OCI-LY1 (cell line): ENCODE results near the gene LANCL1.

Source experiments
- H2AFZ ChIP-seq: fragments of 200-600 bp; sonication (generic), shearing (Covaris generic); 2 replicates; pipeline ENCODE4 v1.6.0; 2014; ENCODE audit warnings: antibody characterized with exemption, mild to moderate bottlenecking, low read length
- H3F3A ChIP-seq: fragments of 200-600 bp; sonication (generic), shearing (Covaris generic); 2 replicates; pipeline ENCODE4 v1.6.0; 2014; ENCODE audit warnings: mild to moderate bottlenecking, antibody characterized with exemption, low read length, moderate library complexity; ENCODE audit not compliant: insufficient read depth
- H3K27ac ChIP-seq: fragments of 200-600 bp; sonication (generic); 2 replicates; pipeline ENCODE4 v1.5.1; 2014; ENCODE audit warnings: low read length, mixed run types, mild to moderate bottlenecking, low read depth; ENCODE audit not compliant: poor library complexity, severe bottlenecking
- H3K27me3 ChIP-seq: fragments of 200-600 bp; sonication (generic); 2 replicates; pipeline ENCODE4 v1.6.0; 2014; ENCODE audit warnings: antibody characterized with exemption, mild to moderate bottlenecking, low read length, moderate library complexity; ENCODE audit not compliant: insufficient read depth
- H3K36me3 ChIP-seq: fragments of 200-600 bp; sonication (generic); 2 replicates; pipeline ENCODE4 v1.6.1; 2014; ENCODE audit warnings: mild to moderate bottlenecking, antibody characterized with exemption, low read length, moderate library complexity, mixed read lengths; ENCODE audit not compliant: insufficient read depth
- H3K4me1 ChIP-seq: fragments of 200-600 bp; sonication (generic); 2 replicates; pipeline ENCODE4 v1.5.1; 2014; ENCODE audit warnings: mild to moderate bottlenecking, low read length, moderate library complexity; ENCODE audit not compliant: insufficient read depth, severe bottlenecking
- H3K4me2 ChIP-seq: fragments of 200-600 bp; sonication (generic), shearing (Covaris generic); 2 replicates; pipeline ENCODE4 v1.6.1; 2014; ENCODE audit warnings: low read length
- H3K4me3 ChIP-seq: fragments of 200-600 bp; sonication (generic); 2 replicates; pipeline ENCODE4 v1.5.1; 2014; ENCODE audit warnings: low read length, low read depth, mild to moderate bottlenecking, mixed read lengths; ENCODE audit not compliant: poor library complexity, severe bottlenecking
- H3K79me2 ChIP-seq: fragments of 200-600 bp; shearing (Covaris generic); 2 replicates; pipeline ENCODE4 v1.6.1; 2016; ENCODE audit warnings: mixed run types, low read length, mixed read lengths; ENCODE audit not compliant: insufficient read depth
- H3K9ac ChIP-seq: fragments of 200-600 bp; sonication (generic), shearing (Covaris generic); 2 replicates; pipeline ENCODE4 v1.6.1; 2014; ENCODE audit warnings: mild to moderate bottlenecking, low read length, mixed read lengths
- H3K9me2 ChIP-seq: fragments of 200-600 bp; sonication (generic), shearing (Covaris generic); 2 replicates; pipeline ENCODE4 v1.6.1; 2014; ENCODE audit warnings: low read depth, mild to moderate bottlenecking, low read length, mixed read lengths
- H3K9me3 ChIP-seq: fragments of 200-600 bp; shearing (Covaris generic); 2 replicates; pipeline ENCODE4 v1.6.1; 2014; ENCODE audit warnings: low read length, mixed read lengths
- H4K20me1 ChIP-seq: fragments of 200-600 bp; sonication (generic), shearing (Covaris generic); 2 replicates; pipeline ENCODE4 v1.6.0; 2016; ENCODE audit warnings: mild to moderate bottlenecking, low read length; ENCODE audit not compliant: insufficient read depth
- CTCF ChIP-seq: fragments of 200-600 bp; sonication (generic), shearing (Covaris generic); IDR thresholded peaks from 2 replicates; pipeline ENCODE4 v1.5.1; 2017; ENCODE audit warnings: mild to moderate bottlenecking, antibody characterized with exemption, low read length, moderate library complexity, mixed read lengths
- EZH2 ChIP-seq: fragments of 200-600 bp; sonication (generic), shearing (Covaris generic); IDR thresholded peaks from 2 replicates; pipeline ENCODE4 v1.8.0; 2017; ENCODE audit warnings: borderline replicate concordance, mixed run types, mild to moderate bottlenecking, antibody characterized with exemption, low read length, moderate library complexity, mixed read lengths

The LANCL1 gene

GRCh38 chr2:210476194-210477128, at the start of gene LANCL1:
LANCL1 (minus strand) TSS chr2:210476759; CDS start chr2:210476396, 363 bp downstream.
- H3K9ac ChIP-seq = peak within 1 kb of the TSS; percentile 80
- H3K27ac ChIP-seq = no peak within 1 kb of the TSS
- H4K20me1 ChIP-seq = no peaks in the 10 kb centered on the region
- H3K9me3 ChIP-seq = no peaks in the 10 kb centered on the region
- no peaks in the 10 kb centered on the region for H3K27me3 ChIP-seq
- no peaks in the 10 kb centered on the region for H3F3A ChIP-seq
- H3K9me2 ChIP-seq = no peaks in the 10 kb centered on the region
- peaks cover 17% of the 10 kb centered on the region for H3K4me1 ChIP-seq
- no peak for TF ChIP-seq CTCF
- peak within 1 kb of the TSS; percentile 82 for H3K4me3 ChIP-seq
- H3K36me3 ChIP-seq = peaks cover 5% of the 10 kb centered on the region; the same call in 1 of the 2 replicates
- peak within 1 kb of the TSS; percentile 72 for H3K4me2 ChIP-seq
- H2AFZ ChIP-seq = peak within 1 kb of the TSS; percentile 96
- no peaks in the 10 kb centered on the region for H3K79me2 ChIP-seq

GRCh38 chr2:210524533-210524932, 48.0 kb upstream of the LANCL1 start:
- no peak overlapping the region for H3K27ac ChIP-seq
- H3K4me1 ChIP-seq = no peaks in the 10 kb centered on the region
- H3F3A ChIP-seq = no peaks in the 10 kb centered on the region
- H2AFZ ChIP-seq = no peak overlapping the region
- no peaks in the 10 kb centered on the region for H3K27me3 ChIP-seq
- no peaks in the 10 kb centered on the region for H4K20me1 ChIP-seq
- no peaks in the 10 kb centered on the region for H3K9me3 ChIP-seq
- no peaks in the 10 kb centered on the region for H3K36me3 ChIP-seq
- no peaks in the 10 kb centered on the region for H3K79me2 ChIP-seq
- no peak overlapping the region for H3K4me3 ChIP-seq
- H3K9me2 ChIP-seq = no peaks in the 10 kb centered on the region
- H3K9ac ChIP-seq = no peak overlapping the region
- H3K4me2 ChIP-seq = no peak overlapping the region
- TF ChIP-seq CTCF (no peak), EZH2 (no peak)

GRCh38 chr2:210523650-210524289, 47.2 kb upstream of the LANCL1 start:
- no peak overlapping the region for H3K9ac ChIP-seq
- H2AFZ ChIP-seq = no peak overlapping the region
- no peaks in the 10 kb centered on the region for H3K27me3 ChIP-seq
- TF ChIP-seq CTCF = no peak
- no peak for TF ChIP-seq EZH2
- no peaks in the 10 kb centered on the region for H3K9me3 ChIP-seq
- no peaks in the 10 kb centered on the region for H3K79me2 ChIP-seq
- no peaks in the 10 kb centered on the region for H3K9me2 ChIP-seq
- no peak overlapping the region for H3K4me2 ChIP-seq
- H3K27ac ChIP-seq = no peak overlapping the region
- H3K4me3 ChIP-seq = no peak overlapping the region
- no peaks in the 10 kb centered on the region for H3K36me3 ChIP-seq
- H3K4me1 ChIP-seq = no peaks in the 10 kb centered on the region
- no peaks in the 10 kb centered on the region for H3F3A ChIP-seq
- H4K20me1 ChIP-seq = no peaks in the 10 kb centered on the region
